IMR-90 (cell line): ENCODE data around the gene PATL2.

ENCODE experiments used
- BHLHE40 ChIP-seq: fragments of 150-350 bp; IDR thresholded peaks from 2 replicates; pipeline ENCODE4 v1.6.1; 2016; ENCODE audit warnings: mild to moderate bottlenecking, low read depth, low read length
- CHD1 ChIP-seq: IDR thresholded peaks from 2 replicates; pipeline ENCODE4 v1.6.1; 2012; ENCODE audit warnings: low read depth, low read length, improper control_type of control experiment
- FOS ChIP-seq: fragments of 150-350 bp; IDR thresholded peaks from 2 replicates; pipeline ENCODE4 v1.6.1; 2016; ENCODE audit warnings: low read depth, low read length
- POLR2A ChIP-seq: IDR thresholded peaks from 2 replicates; pipeline ENCODE4 v1.6.1; 2012; ENCODE audit warnings: mild to moderate bottlenecking, low read depth, low read length
- SMC3 ChIP-seq: fragments of 150-350 bp; IDR thresholded peaks from 2 replicates; pipeline ENCODE4 v1.6.1; 2016; ENCODE audit warnings: low read depth, mild to moderate bottlenecking, antibody characterized with exemption, low read length, moderate library complexity
- TF ChIP-seq, protein P1 (sequence below): conservative IDR thresholded peaks from 2 replicates; pipeline ENCODE4 v1.5.1; 2012; ENCODE audit warnings: mild to moderate bottlenecking, low read depth, low read length, improper control_type of control experiment

DNA sequence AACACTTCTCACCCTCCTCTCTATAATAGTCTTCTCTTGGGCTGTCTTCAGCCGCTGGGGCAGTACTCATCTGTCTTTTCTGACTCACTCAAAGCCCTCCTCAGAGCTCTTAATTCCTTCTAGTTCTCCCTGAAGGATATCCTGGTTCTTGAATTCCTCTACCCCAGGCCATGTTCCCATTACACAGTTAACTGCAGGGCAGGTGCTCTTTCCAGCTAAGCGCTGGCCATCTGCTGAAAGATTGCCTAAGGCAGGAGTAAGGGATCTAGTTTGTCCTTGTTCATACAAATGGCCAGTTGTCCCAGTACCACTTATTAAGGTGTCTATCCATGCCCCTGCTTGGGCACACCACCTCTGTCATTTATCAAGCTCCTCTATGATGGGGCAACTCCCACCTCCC, 37.5 kb downstream of the PATL2 start:
- TF ChIP-seq POLR2A (no peak), FOS (no peak), BHLHE40 (no peak), CHD1 (no peak), SMC3 (no peak)
- TF ChIP-seq, protein P1, sequence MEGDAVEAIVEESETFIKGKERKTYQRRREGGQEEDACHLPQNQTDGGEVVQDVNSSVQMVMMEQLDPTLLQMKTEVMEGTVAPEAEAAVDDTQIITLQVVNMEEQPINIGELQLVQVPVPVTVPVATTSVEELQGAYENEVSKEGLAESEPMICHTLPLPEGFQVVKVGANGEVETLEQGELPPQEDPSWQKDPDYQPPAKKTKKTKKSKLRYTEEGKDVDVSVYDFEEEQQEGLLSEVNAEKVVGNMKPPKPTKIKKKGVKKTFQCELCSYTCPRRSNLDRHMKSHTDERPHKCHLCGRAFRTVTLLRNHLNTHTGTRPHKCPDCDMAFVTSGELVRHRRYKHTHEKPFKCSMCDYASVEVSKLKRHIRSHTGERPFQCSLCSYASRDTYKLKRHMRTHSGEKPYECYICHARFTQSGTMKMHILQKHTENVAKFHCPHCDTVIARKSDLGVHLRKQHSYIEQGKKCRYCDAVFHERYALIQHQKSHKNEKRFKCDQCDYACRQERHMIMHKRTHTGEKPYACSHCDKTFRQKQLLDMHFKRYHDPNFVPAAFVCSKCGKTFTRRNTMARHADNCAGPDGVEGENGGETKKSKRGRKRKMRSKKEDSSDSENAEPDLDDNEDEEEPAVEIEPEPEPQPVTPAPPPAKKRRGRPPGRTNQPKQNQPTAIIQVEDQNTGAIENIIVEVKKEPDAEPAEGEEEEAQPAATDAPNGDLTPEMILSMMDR: no peak
